ENCODE results near the gene PRSS22. TPM values are rescaled to one million over a fixed set of nuclear protein-coding genes. Genes with fewer than 3 reads are reported as not detected.

PRSS22 gene
- polyA plus RNA-seq, 1 donor from 2014 or later: not detected

GRCh38 chr16:2820836-2821486 lies 37.0 kb downstream of the PRSS22 start:
- Histone ChIP-seq H3K9me2 (ENCODE audit: insufficient read depth, low read length) (no peaks in the 10 kb centered on the region), H3F3A (ENCODE audit: insufficient read depth, low read length, poor library complexity, severe bottlenecking) (no peaks in the 10 kb centered on the region), H3K4me3 (ENCODE audit: low read length) (no peak overlapping the region), H3K4me2 (ENCODE audit: low read length) (no peak overlapping the region), H2AFZ (ENCODE audit: low read depth, low read length) (no peak overlapping the region), H3K9me3 (ENCODE audit: low read length) (no peaks in the 10 kb centered on the region), H3K9ac (ENCODE audit: low read length) (no peak overlapping the region), H3K36me3 (ENCODE audit: insufficient read depth, low read length) (no peaks in the 10 kb centered on the region), H3K27ac (ENCODE audit: low read length) (no peak overlapping the region), H3K27me3 (ENCODE audit: insufficient read depth, low read depth, low read length) (no peaks in the 10 kb centered on the region), H3K79me2 (replicated peaks; ENCODE audit: insufficient read depth, low read length) (no peaks in the 10 kb centered on the region), H4K20me1 (ENCODE audit: insufficient read depth) (no peaks in the 10 kb centered on the region)
- TF ChIP-seq POLR2AphosphoS5 (IDR thresholded peaks at IDR 0.05) (no peak), CTCF (IDR thresholded peaks at IDR 0.05; ENCODE audit: poor library complexity, severe bottlenecking) (no peak), EZH2 (IDR thresholded peaks at IDR 0.05; ENCODE audit: borderline replicate concordance, insufficient read depth, low read length, poor library complexity, severe bottlenecking) (no peak), SMC3 (conservative IDR thresholded peaks at IDR 0.05; ENCODE audit: poor library complexity) (no peak), EP300 (conservative IDR thresholded peaks at IDR 0.05; ENCODE audit: poor library complexity, severe bottlenecking) (no peak), RAD21 (conservative IDR thresholded peaks at IDR 0.05) (no peak), MXI1 (conservative IDR thresholded peaks at IDR 0.05; ENCODE audit: poor library complexity, severe bottlenecking) (no peak), TAF1 (IDR thresholded peaks at IDR 0.05; ENCODE audit: low read depth) (no peak), REST (IDR thresholded peaks at IDR 0.05; ENCODE audit: borderline replicate concordance) (no peak)

- Histone ChIP-seq H3K9ac (ENCODE audit: low read length) (no peak overlapping the region), H3K4me2 (ENCODE audit: low read length) (no peak overlapping the region), H3K27ac (ENCODE audit: low read length) (no peak overlapping the region), H4K20me1 (ENCODE audit: insufficient read depth) (no peaks in the 10 kb centered on the region), H3K9me3 (ENCODE audit: low read length) (no peaks in the 10 kb centered on the region), H3K4me3 (ENCODE audit: low read length) (no peak overlapping the region), H3F3A (ENCODE audit: insufficient read depth, low read length, poor library complexity, severe bottlenecking) (no peaks in the 10 kb centered on the region), H3K36me3 (ENCODE audit: insufficient read depth, low read length) (no peaks in the 10 kb centered on the region), H3K79me2 (replicated peaks; ENCODE audit: insufficient read depth, low read length) (no peaks in the 10 kb centered on the region), H3K27me3 (ENCODE audit: insufficient read depth, low read depth, low read length) (no peaks in the 10 kb centered on the region), H3K9me2 (ENCODE audit: insufficient read depth, low read length) (no peaks in the 10 kb centered on the region), H2AFZ (ENCODE audit: low read depth, low read length) (no peak overlapping the region)
- TF ChIP-seq POLR2AphosphoS5 (IDR thresholded peaks at IDR 0.05) (no peak), TAF1 (IDR thresholded peaks at IDR 0.05; ENCODE audit: low read depth) (no peak), EZH2 (IDR thresholded peaks at IDR 0.05; ENCODE audit: borderline replicate concordance, insufficient read depth, low read length, poor library complexity, severe bottlenecking) (no peak), RAD21 (conservative IDR thresholded peaks at IDR 0.05) (no peak), REST (IDR thresholded peaks at IDR 0.05; ENCODE audit: borderline replicate concordance) (no peak), CTCF (IDR thresholded peaks at IDR 0.05; ENCODE audit: poor library complexity, severe bottlenecking) (no peak), EP300 (conservative IDR thresholded peaks at IDR 0.05; ENCODE audit: poor library complexity, severe bottlenecking) (no peak), SMC3 (conservative IDR thresholded peaks at IDR 0.05; ENCODE audit: poor library complexity) (no peak), MXI1 (conservative IDR thresholded peaks at IDR 0.05; ENCODE audit: poor library complexity, severe bottlenecking) (no peak)
These were observed 37.8 kb downstream of the PRSS22 start for GRCh38 chr16:2819939-2820835.
